GM21528 (cell line): Measurements from ENCODE around the gene PPP1R15A.
A peak's percentile ranks its signal among the peaks of the same experiment; 100 is the strongest.
"Not testable (repeated sequence)": the region's sequence is repeated elsewhere in the genome, so short reads cannot be mapped to it uniquely, and the experiment has no call there.

ENCODE experiments used
- ATAC-seq: cut with Tn5 transposase; IDR thresholded peaks from one replicate; pipeline ENCODE4 v1.9.1; 2021; ENCODE audit warnings: mild to moderate bottlenecking, moderate library complexity; ENCODE audit not compliant: unreplicated experiment, low FRiP score

The PPP1R15A gene

GRCh38 chr19:48872182-48872883 lies at the start of gene PPP1R15A:
TSS of gene PPP1R15A (plus strand) at chr19:48872421. CDS start at chr19:48873234, 813 bp downstream.
- peak; percentile 52 for ATAC-seq

GRCh38 chr19:48822514-48822913 lies 49.7 kb upstream of the PPP1R15A start:
- no peak for ATAC-seq

GRCh38 chr19:48826606-48827020 lies 45.6 kb upstream of the PPP1R15A start:
- no peak for ATAC-seq

GRCh38 chr19:48830088-48830487 lies 42.1 kb upstream of the PPP1R15A start:
- ATAC-seq: no peak

GRCh38 chr19:48830965-48831364 lies 41.3 kb upstream of the PPP1R15A start:
- ATAC-seq: no peak

GRCh38 chr19:48833049-48833448 lies 39.2 kb upstream of the PPP1R15A start:
- no peak for ATAC-seq

GRCh38 chr19:48833977-48834376 lies 38.2 kb upstream of the PPP1R15A start:
- no peak for ATAC-seq

- peak; percentile 55 for ATAC-seq
These were observed 36.5 kb upstream of the PPP1R15A start for GRCh38 chr19:48835734-48836088.

- no peak for ATAC-seq
These were observed 35.9 kb upstream of the PPP1R15A start, which contains the start of gene HSD17B14 for GRCh38 chr19:48836089-48837017. TSS of gene HSD17B14 (minus strand) at chr19:48836491. CDS start at chr19:48836411, 80 bp downstream.

GRCh38 chr19:48837051-48837524 lies 35.1 kb upstream of the PPP1R15A start:
- ATAC-seq: no peak

GRCh38 chr19:48837687-48838086 lies 34.5 kb upstream of the PPP1R15A start:
- no peak for ATAC-seq

- ATAC-seq: no peak
These were observed 31.2 kb upstream of the PPP1R15A start for GRCh38 chr19:48841047-48841446.

GRCh38 chr19:48841571-48841970 lies 30.6 kb upstream of the PPP1R15A start:
- no peak for ATAC-seq

GRCh38 chr19:48842789-48843162 lies 29.4 kb upstream of the PPP1R15A start:
- no peak for ATAC-seq

- no peak for ATAC-seq
These were observed 27.7 kb upstream of the PPP1R15A start for GRCh38 chr19:48844472-48844871.

GRCh38 chr19:48845384-48845783 lies 26.8 kb upstream of the PPP1R15A start:
- no peak for ATAC-seq

GRCh38 chr19:48846659-48847058 lies 25.6 kb upstream of the PPP1R15A start:
- ATAC-seq: not testable (repeated sequence)

- no peak for ATAC-seq
These were observed 19.9 kb upstream of the PPP1R15A start for GRCh38 chr19:48852292-48852691.

- no peak for ATAC-seq
These were observed 18.7 kb upstream of the PPP1R15A start for GRCh38 chr19:48853483-48853882.

- ATAC-seq: no peak
These were observed 18.1 kb upstream of the PPP1R15A start for GRCh38 chr19:48854103-48854502.

- ATAC-seq: no peak
These were observed 15.3 kb upstream of the PPP1R15A start for GRCh38 chr19:48856921-48857320.
